Activated CD8-positive, alpha-beta memory T cell treated with anti-CD3 and anti-CD28 coated beads for 1 hour (primary cell): ENCODE results near the gene NUDT6.

Experiments used
- DNase-seq, 2 donors: peaks; one replicate each; pipeline ENCODE4 v3.0.0-alpha.2; 2020; ENCODE audit warnings: low read depth in 1 of 2; ENCODE audit errors: extremely low read depth in 1 of 2

NUDT6 gene

DNA sequence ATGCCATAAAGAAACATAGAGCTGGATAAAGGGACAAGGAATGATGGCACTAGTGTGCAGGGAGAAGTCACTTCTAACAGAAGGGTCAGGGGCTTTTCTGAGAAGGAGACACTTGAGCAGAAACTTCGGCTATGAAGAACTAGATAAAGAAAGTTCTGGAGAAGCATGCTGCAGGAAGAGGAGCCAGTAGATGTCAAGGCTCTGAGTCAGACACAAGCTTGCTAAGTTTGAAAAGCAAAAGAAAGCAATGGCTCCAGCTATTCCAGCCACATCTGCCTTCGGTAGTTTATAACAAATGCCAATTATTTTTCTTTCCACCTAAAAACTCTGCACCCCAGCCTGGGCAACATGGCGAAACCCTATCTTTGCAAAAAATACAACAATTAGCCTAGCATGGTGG, 7.5 kb downstream of the NUDT6 start:
- no peak for DNase-seq

GRCh38 chr4:122914292-122914904, 8.0 kb downstream of the NUDT6 start:
- no peak for DNase-seq

DNA sequence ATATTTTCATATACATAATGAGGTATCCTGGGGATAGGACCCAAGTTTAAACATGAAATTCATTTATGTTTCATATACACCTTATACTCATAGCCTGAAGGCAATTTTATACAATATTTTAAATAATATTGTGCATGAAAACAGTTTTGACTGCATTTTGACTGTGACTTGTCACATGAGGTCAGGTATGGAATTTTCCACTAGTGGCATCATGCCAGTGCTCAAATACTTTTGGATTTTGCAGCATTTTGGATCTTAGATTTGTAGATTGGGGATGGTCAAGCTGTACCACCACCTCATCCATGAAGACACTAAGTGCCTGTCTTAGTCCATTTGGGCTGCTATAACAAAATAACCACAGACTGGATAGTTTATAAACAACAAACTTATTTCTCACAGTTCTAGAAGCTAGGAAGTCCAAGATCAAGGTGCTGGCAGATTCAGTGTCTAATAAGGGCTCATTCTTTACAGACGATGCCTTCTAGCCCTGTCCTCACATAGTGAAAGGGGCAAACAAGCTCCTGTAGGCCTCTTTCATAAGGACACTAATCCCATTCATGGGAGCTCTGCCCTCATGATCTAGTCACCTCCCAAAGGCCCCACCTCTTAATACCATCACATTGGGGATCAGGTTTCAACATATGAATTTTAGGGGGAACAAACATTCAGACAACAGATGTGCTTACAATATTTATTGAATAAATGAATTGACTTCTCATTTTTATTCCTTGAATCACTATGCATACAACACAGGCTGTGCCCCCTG, 9.4 kb downstream of the NUDT6 start:
- no peak for DNase-seq

GRCh38 chr4:122911588-122911987, 10.8 kb downstream of the NUDT6 start:
- no peak for DNase-seq

DNA sequence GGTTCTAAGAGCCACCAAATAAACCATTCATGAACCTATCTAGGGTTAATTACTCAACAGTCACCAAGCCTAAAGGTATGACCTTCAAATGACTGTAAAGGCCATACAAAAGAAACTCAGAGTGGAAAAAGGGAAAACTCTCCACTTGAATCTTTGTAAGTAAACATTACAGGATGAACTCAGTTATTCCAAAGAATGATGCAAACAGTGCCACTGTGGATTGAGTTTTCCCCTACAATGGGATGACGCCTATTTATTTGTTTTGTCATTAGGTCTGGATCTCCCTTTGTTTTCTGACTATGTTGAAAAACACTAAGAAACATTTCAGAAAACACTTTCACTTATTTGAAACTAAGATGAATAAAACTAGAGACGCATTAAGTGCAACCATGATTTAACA, 12.7 kb downstream of the NUDT6 start:
- DNase-seq, result no peak

DNA sequence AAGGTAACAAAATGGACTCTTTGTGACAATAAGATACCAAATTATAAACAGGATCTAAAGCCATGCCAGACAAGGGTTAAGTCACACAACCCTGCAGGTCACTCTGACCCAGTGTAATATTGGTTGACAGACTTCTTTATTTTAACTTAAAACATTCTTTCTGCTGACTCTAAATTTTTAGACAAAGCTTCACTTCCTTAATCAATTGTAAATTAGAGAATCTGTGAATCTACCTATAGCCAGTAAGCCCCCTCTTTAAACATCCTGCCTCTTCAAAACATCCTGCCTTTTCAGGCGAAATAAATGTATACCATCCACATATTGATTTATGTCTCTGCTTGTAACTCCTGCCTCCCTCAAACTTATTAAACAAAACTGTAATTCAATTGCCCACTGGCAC, 14.2 kb downstream of the NUDT6 start:
- no peak for DNase-seq

- no peak for DNase-seq
These were observed 15.5 kb downstream of the NUDT6 start for GRCh38 chr4:122906859-122907305.

GRCh38 chr4:122903766-122904288, 18.6 kb downstream of the NUDT6 start:
- no peak for DNase-seq

- DNase-seq, result no peak
These were observed 21.0 kb downstream of the NUDT6 start for GRCh38 chr4:122901247-122902010.

DNA sequence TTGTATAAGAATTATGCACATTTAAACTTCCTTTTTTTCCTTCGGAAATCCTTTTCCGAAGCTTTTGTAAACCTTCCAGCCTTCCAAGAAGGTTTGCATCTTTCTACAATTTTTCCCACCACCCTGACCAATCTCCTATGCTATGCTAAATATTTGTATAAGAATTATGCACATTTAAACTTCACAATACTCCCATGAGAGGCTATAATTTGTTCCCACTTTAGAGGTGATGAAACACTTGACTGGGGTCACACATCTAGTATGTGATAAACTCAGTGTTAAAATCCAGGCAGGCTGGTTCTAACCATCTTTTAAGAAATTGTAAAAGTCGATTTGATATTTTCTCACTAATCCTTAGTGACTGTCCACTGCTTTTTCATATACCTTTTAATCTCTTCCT, 22.1 kb downstream of the NUDT6 start:
- no peak for DNase-seq

DNA sequence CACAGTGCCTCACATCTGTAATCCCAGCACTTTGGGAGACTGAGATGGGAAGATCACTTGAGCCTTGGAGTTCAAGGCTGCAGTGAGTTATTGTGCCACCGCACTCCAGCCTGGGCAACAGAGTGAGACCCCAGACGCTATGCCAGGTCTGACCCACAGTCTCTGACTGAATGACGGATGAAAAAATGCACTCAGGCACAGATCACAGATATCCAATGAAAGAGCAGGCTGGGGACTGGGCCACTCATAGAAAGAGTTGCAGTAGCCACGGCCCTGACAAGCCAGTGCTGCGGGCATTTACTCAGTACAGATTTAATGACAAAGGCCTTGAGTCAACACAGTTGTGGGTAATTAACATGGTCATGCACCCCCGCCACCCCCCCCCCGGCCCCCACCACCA, 22.7 kb downstream of the NUDT6 start:
- no peak for DNase-seq

DNA sequence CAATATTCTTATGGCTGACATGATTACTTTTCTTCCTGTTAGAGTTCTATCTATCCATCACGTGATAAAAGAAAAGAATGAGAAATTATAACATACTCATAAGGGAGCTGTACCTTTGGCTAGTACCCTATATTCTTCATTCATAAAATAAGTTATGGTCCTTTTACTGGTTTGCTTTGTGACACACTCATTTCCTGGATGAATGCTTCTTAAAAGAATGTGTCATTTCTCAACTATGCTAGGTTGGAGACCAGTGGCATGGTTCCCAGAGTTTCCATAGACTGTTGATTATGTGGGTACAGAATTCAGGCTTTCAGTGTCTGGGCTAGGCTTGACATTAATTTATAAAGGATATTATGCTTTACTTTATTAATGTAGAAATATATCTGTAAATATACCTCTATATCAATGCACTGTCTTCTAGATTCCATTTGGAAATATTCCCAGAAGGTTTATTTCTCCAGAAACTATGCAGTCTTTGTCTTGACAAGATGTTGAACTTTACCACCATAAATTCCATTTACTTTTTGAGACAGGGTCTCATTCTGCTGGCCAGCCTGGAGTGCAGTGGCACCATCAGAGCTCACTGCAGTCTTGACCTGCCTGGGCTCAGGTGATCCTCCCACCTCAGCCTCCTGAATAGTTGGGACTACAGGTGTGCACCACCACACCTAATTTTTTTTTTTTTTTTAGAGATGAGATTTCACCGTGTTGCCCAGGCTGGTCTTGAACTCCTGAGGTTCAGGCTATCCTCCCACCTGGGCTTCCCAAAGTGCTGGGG, 23.8 kb downstream of the NUDT6 start:
- DNase-seq, result no peak

DNA sequence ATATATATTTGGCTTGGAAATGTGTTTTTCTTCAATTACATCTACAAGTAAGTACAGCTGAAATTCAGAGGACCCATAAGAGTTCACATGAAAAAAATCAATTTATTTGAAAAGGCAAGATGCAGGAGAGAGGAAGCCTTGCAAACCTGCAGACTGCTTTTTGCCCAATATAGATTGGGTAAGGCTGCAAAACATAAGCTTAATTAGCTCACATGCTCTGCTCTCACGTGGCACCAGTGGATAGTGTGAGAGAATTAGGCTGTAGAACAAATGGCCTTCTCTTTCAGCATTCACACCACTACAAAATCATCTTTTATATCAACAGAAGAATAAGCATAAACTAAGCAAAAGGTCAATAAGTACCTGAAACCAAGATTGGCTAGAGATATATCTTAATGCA, 26.1 kb downstream of the NUDT6 start:
- no peak for DNase-seq

- DNase-seq, result no peak
These were observed 26.9 kb downstream of the NUDT6 start for GRCh38 chr4:122895336-122895995.

- DNase-seq, result no peak
These were observed 27.6 kb downstream of the NUDT6 start for GRCh38 chr4:122894827-122895226.

GRCh38 chr4:122890147-122890795, 32.1 kb downstream of the NUDT6 start:
- no peak for DNase-seq

DNA sequence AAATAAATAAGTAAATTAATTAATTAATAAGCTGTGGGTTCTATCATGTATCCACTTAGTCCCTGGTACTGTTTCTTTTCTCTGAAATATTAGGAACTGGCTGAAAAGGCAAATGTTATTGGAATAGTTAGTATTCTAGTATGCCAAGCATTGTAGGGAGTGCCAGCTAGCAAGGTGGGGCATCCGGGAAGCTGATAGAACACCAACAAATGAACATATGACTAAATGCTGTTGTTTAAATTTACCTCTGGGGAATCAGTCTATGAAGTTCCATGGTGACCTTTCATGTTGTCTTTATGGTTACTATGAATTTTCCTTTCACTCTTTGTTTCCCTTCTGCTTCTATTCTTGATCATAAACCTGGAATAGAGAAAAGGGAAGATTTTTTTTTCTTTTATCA, 32.7 kb downstream of the NUDT6 start:
- DNase-seq, result no peak

DNA sequence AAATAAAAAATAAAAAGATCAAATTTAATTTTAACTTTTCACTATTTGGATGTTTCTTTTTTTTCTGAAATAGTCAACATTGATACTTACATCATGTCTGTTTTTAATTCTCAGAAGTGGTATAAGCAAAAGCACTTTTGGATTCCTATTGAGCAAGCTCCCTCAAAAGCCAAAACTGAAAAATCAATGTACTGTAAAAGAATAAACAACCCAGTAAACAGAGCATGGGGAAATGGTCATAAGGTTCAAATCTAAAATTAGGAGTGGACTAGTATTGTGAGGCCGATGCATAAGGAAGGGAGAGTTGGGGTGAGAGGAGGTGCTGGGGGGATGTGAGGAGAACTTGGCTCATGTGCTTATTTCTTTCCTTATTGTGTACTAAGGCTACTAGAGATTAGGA, 37.9 kb downstream of the NUDT6 start:
- DNase-seq, result no peak

DNA sequence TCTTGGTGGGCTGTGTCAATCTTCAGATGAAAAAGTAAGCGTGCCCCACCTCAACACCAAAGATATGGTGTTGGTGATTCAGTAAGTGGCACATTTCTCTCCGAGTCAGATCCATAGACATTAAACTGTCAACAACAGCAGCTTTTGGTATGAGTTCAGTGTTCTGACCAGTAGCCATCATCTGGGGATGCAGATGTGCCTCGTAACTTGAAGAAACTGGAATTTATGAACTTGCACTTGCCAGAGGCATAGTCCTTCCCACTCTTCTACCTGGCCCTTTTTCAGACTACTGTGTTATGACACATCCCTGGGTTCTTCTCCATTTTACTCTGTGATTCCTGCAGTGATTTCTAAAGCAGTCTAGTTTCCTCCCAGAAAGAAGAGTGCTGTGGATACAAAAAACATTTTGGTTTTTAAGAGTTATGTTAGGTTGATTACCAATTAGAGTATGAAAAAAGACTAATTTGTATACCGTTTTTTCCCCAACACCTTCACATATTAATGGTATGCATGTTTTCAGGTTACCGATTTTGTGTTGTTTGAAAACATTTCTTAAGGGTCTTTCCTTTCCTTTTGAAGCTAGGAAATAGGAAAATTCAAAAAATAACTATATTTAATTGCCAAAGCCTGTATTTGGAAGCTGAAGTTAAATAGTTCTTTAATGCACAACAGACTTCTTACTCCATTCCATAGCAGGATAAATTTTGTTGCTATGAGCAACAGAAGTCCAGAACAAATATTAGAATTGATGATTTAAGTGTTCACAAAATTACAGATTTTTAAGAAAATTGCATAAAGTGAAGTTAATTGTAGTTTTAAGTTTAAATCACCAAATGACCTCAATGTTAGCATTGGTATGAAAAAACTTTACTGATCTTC, 39.3 kb downstream of the NUDT6 start:
- DNase-seq, result no peak
